HG02973 (cell line): ENCODE results near the gene GNPTAB.
A peak's percentile ranks its signal among the peaks of the same experiment; 100 is the strongest.
"Not testable (repeated sequence)": the region's sequence is repeated elsewhere in the genome, so short reads cannot be mapped to it uniquely, and the experiment has no call there.

Experiments used
- ATAC-seq: cut with Tn5 transposase; IDR thresholded peaks from one replicate; pipeline ENCODE4 v1.9.1; 2021; ENCODE audit warnings: moderate library complexity; ENCODE audit not compliant: unreplicated experiment

Gene GNPTAB

GRCh38 chr12:101854747-101855146 lies 24.0 kb upstream of the GNPTAB start:
- peak; percentile 38 for ATAC-seq

DNA sequence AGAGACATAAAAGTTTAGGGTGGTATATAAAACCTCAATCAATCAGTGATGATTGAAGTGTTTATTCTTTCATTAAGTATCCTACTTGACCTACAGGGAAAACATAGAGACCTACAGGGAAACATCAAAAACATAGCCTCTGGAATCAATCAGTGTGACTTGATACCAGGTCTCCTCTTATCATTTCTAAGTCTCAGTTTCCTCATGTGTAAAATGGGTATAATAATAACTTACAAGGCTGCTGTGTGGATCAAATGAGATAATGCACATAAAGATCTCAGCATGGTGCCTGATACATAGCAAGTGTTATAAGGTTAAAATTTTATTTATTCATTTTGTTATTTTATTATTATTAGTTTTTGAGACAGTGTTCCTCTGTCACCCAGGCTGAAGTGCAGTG lies 22.2 kb upstream of the GNPTAB start:
- no peak for ATAC-seq

DNA sequence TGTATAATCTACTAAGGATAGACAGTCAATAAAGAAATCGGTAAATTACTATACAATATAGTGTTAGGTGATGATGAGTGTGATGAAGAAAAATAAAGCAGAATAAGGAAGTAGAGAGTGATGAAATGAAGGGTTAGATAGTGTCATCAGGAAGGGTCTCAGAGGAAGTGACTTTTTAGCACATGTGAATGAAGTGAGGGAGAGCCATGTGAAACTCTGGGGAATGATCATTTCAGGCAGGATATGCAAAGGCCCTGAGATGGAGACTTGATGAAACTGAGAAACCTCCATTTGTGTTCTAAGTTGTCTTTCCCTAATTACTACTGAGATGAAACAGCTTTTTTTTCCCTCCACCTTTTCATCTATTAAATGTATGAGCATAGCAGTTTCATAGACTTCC lies 19.4 kb upstream of the GNPTAB start:
- ATAC-seq = no peak

DNA sequence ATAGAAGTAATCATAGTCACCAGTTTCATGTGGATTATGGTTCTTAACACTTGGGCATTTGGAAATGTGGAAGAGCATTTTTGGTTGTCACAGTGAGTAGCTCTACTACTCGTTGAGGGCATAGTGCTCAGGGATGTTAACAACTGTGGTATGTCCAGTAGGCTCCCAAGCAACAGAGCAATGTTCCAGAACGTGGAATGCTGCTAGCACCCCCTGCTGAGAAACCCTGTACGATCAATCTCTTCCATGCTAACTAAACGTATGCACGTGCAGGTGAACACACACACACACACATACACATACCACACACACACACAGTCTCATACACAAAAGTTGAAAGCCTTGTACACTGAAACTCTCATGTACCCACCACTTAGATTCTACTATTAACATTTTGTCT lies 16.6 kb upstream of the GNPTAB start:
- ATAC-seq = no peak

- ATAC-seq = no peak
These were observed 14.5 kb upstream of the GNPTAB start for GRCh38 chr12:101845137-101845711.

DNA sequence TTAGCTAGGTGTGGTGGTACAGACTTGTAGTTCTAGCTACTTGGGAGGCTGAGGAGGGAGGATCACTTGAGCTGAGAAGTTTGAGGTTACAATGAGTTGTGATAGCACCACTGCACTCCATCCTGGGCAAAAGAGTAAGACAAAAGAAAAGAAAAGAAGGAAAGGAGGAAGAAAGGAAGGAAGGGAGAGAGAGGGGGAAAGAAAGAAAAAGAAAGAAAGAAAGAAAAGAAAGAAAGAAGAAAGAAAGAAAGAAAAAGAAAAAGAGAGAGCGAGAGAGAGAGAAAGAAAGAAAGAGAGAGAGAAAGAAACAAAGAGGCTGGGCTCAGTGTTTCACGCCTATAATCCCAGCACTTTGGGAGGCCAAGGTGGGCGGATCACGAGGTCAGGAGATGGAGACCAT lies 10.3 kb upstream of the GNPTAB start:
- no peak for ATAC-seq

DNA sequence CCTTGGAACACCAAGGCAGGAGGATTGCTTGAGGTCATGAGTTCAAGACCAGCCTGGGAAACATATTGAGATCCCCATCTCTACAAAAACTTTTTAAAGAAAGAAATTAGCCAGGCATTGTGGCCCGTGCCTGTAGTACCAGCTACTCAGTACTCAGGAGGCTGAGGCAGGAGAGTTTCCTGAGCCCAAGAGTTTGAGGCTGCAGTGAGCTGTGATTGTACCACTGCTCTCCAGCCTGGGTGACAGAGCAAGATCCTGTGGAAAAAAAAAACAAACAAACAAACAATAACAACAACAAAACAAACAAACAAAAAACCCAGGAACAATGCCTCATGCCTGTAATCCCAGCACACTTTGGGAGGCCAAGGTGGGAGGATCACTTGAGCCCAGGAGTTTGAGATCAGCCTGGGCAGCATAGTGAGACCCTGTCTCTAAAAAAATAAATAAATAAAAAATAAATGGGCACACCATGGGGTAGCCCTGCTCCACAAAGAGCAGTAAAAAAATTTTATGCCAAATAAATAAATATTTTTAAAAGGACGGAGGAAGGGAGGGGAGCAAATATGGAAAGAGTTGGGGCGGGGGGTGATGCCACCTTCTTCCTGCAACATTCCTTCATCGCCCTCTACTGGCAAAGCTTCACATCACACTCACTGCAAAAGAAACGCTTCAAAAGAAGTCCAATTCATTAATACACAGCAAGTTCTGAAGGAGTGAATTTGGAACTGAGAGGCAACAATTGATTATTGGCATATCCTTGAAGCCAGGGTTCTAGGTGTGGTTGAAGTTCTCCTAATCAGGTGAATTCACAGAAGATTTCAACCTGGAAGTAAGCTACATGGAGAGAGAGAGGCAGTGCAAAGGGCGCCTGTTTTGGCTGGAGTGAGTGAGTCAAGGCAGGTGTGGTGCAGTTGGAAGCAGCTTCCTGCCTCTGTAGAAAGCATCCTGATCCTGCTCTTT lies 8.8 kb upstream of the GNPTAB start:
- no peak for ATAC-seq

DNA sequence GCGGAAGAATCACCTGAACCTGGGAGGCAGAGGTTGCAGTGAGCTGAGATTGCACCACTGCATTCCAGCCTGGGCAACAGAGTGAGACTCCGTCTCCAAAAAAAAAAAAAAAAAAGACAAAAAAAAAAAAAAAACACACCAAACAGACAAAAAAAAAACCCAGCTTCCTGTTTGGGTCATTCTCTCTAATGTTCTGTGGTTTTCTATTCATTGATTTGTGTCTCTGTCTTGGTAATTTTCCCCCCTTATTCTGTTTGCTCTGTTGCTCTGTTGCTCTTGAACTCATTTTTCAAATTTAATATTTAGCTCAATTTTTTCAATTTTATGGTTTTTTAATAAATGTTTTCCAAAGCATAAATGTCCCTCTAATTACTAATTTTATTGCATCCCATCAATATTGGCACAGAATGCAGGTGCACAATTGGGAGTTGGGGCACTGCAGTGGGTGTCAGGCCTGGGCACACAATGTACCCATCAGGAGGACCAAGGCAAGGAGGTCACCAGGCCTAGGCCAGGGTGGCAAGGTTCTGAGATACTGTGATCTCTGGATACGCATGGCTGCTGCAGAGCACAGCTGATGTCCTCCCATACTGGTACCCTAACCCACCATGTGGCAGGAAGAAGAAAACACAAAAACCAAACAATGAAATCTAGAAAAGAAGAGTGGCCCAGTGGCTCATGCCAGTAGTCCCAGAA lies 8.0 kb upstream of the GNPTAB start:
- ATAC-seq = no peak

GRCh38 chr12:101832030-101832429 lies 1.3 kb upstream of the GNPTAB start:
- ATAC-seq = no peak

DNA sequence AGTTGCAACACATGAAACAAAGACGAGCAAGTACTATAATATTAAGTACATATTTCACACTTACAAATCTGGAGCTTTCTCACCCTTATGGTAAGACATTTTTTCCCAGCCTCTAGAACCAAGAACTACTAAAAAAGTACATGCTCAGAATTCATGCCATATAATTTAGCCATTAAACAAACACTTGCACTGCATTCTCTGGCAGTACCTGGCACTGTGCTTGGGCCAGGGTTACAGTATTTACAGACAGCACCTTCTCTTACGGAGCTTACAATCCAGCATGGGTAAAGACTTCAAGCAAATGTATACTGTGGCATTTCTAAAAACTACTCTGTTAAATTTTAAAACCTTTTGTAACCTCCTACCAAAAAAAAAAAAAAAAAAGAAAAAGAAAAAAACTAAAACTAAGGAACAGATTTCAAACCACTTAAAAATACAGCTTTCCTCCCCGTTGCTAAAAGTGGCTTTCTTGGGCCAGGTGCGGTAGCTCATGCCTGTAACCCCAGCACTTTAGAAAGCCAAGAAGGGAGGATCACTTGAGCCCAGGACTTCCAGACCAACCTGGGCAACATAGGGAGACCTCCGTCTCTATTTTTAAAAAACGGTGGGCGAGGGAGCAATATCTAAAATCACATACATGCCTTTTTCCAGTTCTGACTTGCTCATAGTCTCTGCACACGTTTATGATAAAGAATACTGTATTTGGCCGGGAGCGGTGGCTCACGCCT lies 956 bp downstream of the GNPTAB start:
- ATAC-seq = no peak

GRCh38 chr12:101828463-101829196 lies 2.1 kb downstream of the GNPTAB start:
- ATAC-seq = no peak

DNA sequence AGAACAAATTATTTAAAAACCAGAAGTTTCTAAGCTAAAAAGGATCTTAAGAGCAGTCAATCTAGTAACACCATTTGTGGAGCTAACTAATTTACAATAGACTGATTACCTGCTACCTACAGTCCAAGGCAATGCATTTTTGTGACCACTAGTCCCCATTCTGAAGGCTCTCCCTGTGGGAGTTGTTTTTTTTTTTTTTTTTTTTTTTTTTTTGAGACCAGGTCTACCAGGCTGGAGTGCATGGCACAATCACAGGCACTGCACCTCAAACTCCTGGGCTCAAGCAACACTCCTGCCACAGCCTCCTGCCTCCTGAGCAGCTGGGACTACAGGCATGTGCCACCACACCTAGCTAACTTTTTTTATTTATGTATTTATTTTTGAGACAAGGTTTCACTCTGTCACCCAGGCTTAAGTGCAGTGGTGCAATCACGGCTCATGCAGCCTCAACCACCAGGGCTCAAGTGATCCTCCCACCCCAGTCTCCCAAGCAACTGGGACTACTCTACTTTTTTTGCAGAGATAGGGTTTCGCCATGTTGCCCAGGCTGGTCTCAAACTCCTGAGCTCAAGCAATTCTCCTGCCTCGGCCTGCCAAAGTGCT lies 3.9 kb downstream of the GNPTAB start:
- no peak for ATAC-seq

GRCh38 chr12:101824831-101825230 lies 5.9 kb downstream of the GNPTAB start:
- ATAC-seq = no peak

DNA sequence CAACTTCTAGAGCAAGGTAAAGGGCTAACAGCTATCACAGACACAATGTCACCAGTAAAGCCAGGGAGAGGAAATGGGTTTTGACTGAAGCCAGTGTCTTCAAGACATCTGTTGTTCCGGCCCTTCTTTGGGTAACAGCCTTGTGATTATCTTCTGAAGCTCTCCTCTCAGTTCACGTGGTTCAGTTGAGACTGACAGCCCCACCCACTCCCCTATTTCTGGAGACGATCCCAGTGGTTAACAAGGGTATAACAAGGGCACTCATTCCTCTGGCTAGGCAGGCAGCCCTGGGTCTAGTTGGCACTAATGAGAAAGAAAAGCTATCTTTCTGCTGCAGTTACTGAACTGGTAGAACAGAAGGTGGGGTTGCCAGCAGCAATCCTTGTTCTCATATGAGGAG lies 6.9 kb downstream of the GNPTAB start:
- ATAC-seq = peak; percentile 82

DNA sequence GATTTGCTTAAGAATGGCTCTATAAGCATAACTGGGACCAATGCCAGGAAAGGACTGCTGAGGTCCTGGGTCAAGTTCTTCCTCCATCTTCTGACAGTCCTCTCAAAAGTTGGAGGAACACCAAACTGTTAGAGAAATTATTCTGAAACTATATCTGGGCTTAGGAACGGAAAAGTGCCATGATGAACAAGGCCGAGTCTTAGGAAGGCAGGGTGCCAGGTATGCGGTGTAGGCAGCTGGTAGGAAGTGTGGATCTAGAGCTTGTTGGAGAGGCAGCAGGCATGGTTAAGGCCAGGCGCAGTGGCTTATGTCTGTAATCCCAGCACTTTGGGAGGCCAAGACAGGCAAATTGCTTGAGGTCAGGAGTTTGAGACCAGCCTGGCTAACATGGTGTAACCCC lies 7.7 kb downstream of the GNPTAB start:
- ATAC-seq = no peak

DNA sequence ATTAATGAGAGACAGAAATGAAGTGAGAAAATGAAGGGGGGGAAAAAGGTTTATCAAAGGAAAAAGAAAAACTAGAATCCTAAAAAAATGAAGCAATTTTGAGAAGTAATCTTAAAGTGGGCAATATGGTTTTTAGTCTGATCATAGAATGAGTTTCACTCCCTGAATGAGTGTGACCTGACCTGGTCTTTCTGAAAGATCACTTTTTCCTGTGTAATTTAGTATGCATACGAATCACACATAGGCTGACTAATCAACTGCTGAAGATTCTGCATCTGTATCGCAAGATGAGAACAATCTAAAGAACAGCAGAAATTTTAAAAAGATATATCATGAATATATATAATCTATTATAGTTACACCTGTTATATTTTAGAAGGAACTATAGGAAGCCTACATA lies 11.3 kb downstream of the GNPTAB start:
- ATAC-seq = peak; percentile 47

DNA sequence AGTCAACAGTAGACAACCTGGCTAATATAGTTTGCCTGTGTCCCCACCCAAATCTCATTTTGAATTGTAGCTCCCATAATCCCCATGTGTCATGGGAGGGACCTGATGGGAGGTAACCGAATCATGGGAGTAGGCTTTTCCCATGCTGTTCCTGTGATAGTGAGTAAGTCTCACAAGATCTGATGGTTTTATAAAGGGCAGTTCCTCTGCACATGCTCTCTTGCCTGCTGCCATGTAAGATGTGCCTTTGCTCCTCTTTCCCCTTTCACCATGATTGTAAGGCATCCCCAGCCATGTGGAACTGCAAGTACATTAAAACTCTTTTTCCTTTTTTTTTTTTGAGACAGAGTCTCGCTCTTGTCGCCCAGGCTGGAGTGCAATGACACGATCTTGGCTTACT lies 12.1 kb downstream of the GNPTAB start:
- not testable (repeated sequence) for ATAC-seq

- ATAC-seq = no peak
These were observed 17.6 kb downstream of the GNPTAB start for GRCh38 chr12:101813117-101813516.

GRCh38 chr12:101812716-101813115 lies 18.0 kb downstream of the GNPTAB start:
- not testable (repeated sequence) for ATAC-seq

- ATAC-seq = not testable (repeated sequence)
These were observed 19.4 kb downstream of the GNPTAB start for GRCh38 chr12:101811342-101811741.
